WTC11 (cell line): Measurements from ENCODE around the gene RRAGB. TPM values are rescaled to one million over a fixed set of nuclear protein-coding genes. Genes with fewer than 3 reads are reported as not detected.
A peak's percentile ranks its signal among the peaks of the same experiment; 100 is the strongest.
"Not testable (repeated sequence)": the region's sequence is repeated elsewhere in the genome, so short reads cannot be mapped to it uniquely, and the experiment has no call there.

Experiments used
- ATAC-seq: fragments of 200-7000 bp; cut with Tn5 transposase; 2 replicates; pipeline ENCODE4 v1.10.0; 2021; ENCODE audit warnings: mild to moderate bottlenecking, moderate library complexity
- CTCF ChIA-PET: fragments of 300-600 bp; sonication (Branson Sonifier 250); formaldehyde crosslinking; loops from one replicate; lab custom pipeline; 2021; ENCODE audit warnings: antibody characterized with exemption; lab: Charles Lee
- POLR2A ChIA-PET: fragments of 350-600 bp; sonication (Branson Sonifier 250); formaldehyde crosslinking; loops from one replicate; lab custom pipeline; 2021; ENCODE audit warnings: antibody characterized with exemption; lab: Charles Lee
- DNase-seq: peaks from one replicate; pipeline ENCODE4 v3.0.0; 2021; ENCODE audit warnings: low spot score
- H3K27ac Mint-ChIP-seq: 2 replicates; pipeline ENCODE4 v1.8.0; 2021; ENCODE audit warnings: mixed read lengths
- H3K27me3 Mint-ChIP-seq: 2 replicates; pipeline ENCODE4 v1.8.0; 2021; ENCODE audit warnings: low read depth, mild to moderate bottlenecking, moderate library complexity, mixed read lengths
- H3K36me3 Mint-ChIP-seq: 2 replicates; pipeline ENCODE4 v1.8.0; 2021; ENCODE audit warnings: mixed read lengths
- H3K4me1 Mint-ChIP-seq: 2 replicates; pipeline ENCODE4 v1.8.0; 2022; ENCODE audit warnings: mixed read lengths
- H3K4me3 Mint-ChIP-seq: 2 replicates; pipeline ENCODE4 v1.8.0; 2021; ENCODE audit warnings: mild to moderate bottlenecking, moderate library complexity, mixed read lengths
- H3K9me3 Mint-ChIP-seq: 2 replicates; pipeline ENCODE4 v1.8.0; 2021; ENCODE audit warnings: mixed read lengths
- FOXJ3 ChIP-seq: sonication (generic); formaldehyde crosslinking; IDR thresholded peaks from 2 replicates; pipeline ENCODE4 v1.9.0; 2021; ENCODE audit warnings: missing genetic modification reagents, mild to moderate bottlenecking, borderline replicate concordance
- HMGA2 ChIP-seq: fragments of 250-450 bp; sonication (Bioruptor Pico); IDR thresholded peaks from 2 replicates; pipeline ENCODE4 v1.4.0; 2021; ENCODE audit warnings: mild to moderate bottlenecking, moderate library complexity
- IRF2 ChIP-seq: sonication (generic); formaldehyde crosslinking; IDR thresholded peaks from 2 replicates; pipeline ENCODE4 v1.8.0; 2022; ENCODE audit warnings: low read depth, missing genetic modification reagents, borderline replicate concordance
- PREB ChIP-seq: sonication (generic); formaldehyde crosslinking; IDR thresholded peaks from 2 replicates; pipeline ENCODE4 v1.8.1; 2022; ENCODE audit warnings: mild to moderate bottlenecking, missing genetic modification reagents, moderate library complexity, borderline replicate concordance
- RORB ChIP-seq: fragments of 250-450 bp; sonication (Bioruptor Pico); IDR thresholded peaks from 2 replicates; pipeline ENCODE4 v1.9.0; 2021; ENCODE audit warnings: mild to moderate bottlenecking
- SMAD4 ChIP-seq: sonication (generic); formaldehyde crosslinking; IDR thresholded peaks from 2 replicates; pipeline ENCODE4 v1.8.0; 2022; ENCODE audit warnings: mild to moderate bottlenecking, missing genetic modification reagents
- TP53 ChIP-seq: sonication (generic); formaldehyde crosslinking; IDR thresholded peaks from 2 replicates; pipeline ENCODE4 v1.8.1; 2023; ENCODE audit warnings: mild to moderate bottlenecking, missing genetic modification reagents
- ZNF121 ChIP-seq: sonication (generic); formaldehyde crosslinking; IDR thresholded peaks from 2 replicates; pipeline ENCODE4 v1.8.0; 2023; ENCODE audit warnings: missing genetic modification reagents
- total RNA-seq: library from RNA; stranded (reverse); gene quantifications from 3 replicates; pipeline ENCODE4 v1.2.3, GENCODE V29; 2021
- TF ChIP-seq, protein P1 (sequence below): sonication (generic); formaldehyde crosslinking; IDR thresholded peaks from 2 replicates; pipeline ENCODE4 v1.8.0; 2022; ENCODE audit warnings: missing genetic modification reagents
- TF ChIP-seq, protein P2 (sequence below): sonication (generic); formaldehyde crosslinking; IDR thresholded peaks from 2 replicates; pipeline ENCODE4 v1.8.0; 2022; ENCODE audit warnings: mild to moderate bottlenecking, missing genetic modification reagents
- TF ChIP-seq, protein P3 (sequence below): sonication (generic); formaldehyde crosslinking; IDR thresholded peaks from 2 replicates; pipeline ENCODE4 v1.8.0; 2023; ENCODE audit warnings: missing genetic modification reagents, mild to moderate bottlenecking, borderline replicate concordance
- TF ChIP-seq, protein P4 (sequence below): sonication (generic); formaldehyde crosslinking; IDR thresholded peaks from 2 replicates; pipeline ENCODE4 v1.8.0; 2022; ENCODE audit warnings: mild to moderate bottlenecking, missing genetic modification reagents
- TF ChIP-seq, protein P5 (sequence below): fragments of 250-450 bp; sonication (Bioruptor Pico); IDR thresholded peaks from 2 replicates; pipeline ENCODE4 v1.8.0; 2021; ENCODE audit warnings: mild to moderate bottlenecking

Gene RRAGB
- total RNA-seq, 1 experiment from 2014 or later, result 7.8 TPM

DNA sequence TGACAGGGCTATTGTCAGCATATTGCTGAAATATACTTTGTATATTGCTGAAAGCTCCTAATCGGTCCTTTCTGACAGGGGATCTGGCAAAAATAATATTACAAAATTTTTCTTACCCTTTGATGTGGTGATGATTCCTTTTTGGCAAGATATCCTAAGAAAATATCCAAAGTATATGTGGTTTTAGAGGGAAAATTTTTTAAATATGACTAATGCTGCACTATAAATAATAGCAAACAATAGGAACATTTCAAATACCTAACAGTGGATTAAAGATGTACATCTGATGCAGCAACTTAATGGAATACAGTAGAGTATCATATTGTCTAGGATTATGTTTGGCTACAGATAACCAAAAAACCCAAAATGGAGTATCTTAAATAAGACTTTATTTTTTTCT lies 49.6 kb downstream of the RRAGB start:
- Mint-ChIP-seq H3K4me1 (no peaks in the 10 kb centered on the region), H3K36me3 (peaks cover 12% of the 10 kb centered on the region; the same call in 1 of the 2 replicates), H3K27ac (no peak overlapping the region), H3K4me3 (no peak overlapping the region), H3K27me3 (no peaks in the 10 kb centered on the region), H3K9me3 (no peaks in the 10 kb centered on the region; the same call in 1 of the 2 replicates)
- DNase-seq (no peak), ATAC-seq (no peak)
- TF ChIP-seq, protein P1, sequence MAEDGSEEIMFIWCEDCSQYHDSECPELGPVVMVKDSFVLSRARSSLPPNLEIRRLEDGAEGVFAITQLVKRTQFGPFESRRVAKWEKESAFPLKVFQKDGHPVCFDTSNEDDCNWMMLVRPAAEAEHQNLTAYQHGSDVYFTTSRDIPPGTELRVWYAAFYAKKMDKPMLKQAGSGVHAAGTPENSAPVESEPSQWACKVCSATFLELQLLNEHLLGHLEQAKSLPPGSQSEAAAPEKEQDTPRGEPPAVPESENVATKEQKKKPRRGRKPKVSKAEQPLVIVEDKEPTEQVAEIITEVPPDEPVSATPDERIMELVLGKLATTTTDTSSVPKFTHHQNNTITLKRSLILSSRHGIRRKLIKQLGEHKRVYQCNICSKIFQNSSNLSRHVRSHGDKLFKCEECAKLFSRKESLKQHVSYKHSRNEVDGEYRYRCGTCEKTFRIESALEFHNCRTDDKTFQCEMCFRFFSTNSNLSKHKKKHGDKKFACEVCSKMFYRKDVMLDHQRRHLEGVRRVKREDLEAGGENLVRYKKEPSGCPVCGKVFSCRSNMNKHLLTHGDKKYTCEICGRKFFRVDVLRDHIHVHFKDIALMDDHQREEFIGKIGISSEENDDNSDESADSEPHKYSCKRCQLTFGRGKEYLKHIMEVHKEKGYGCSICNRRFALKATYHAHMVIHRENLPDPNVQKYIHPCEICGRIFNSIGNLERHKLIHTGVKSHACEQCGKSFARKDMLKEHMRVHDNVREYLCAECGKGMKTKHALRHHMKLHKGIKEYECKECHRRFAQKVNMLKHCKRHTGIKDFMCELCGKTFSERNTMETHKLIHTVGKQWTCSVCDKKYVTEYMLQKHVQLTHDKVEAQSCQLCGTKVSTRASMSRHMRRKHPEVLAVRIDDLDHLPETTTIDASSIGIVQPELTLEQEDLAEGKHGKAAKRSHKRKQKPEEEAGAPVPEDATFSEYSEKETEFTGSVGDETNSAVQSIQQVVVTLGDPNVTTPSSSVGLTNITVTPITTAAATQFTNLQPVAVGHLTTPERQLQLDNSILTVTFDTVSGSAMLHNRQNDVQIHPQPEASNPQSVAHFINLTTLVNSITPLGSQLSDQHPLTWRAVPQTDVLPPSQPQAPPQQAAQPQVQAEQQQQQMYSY (CRISPR knock-in tag), result no peak
- TF ChIP-seq PREB (CRISPR knock-in tag) (no peak), SMAD4 (CRISPR knock-in tag) (no peak), ZNF121 (CRISPR knock-in tag) (no peak)
- TF ChIP-seq, protein P2, sequence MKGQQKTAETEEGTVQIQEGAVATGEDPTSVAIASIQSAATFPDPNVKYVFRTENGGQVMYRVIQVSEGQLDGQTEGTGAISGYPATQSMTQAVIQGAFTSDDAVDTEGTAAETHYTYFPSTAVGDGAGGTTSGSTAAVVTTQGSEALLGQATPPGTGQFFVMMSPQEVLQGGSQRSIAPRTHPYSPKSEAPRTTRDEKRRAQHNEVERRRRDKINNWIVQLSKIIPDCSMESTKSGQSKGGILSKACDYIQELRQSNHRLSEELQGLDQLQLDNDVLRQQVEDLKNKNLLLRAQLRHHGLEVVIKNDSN (CRISPR knock-in tag), result no peak
- ChIA-PET CTCF (no interaction called here), POLR2A (no interaction called here)

- H3K27ac Mint-ChIP-seq, H3K36me3 Mint-ChIP-seq, H3K4me3 Mint-ChIP-seq, CTCF ChIA-PET, POLR2A ChIA-PET, ATAC-seq, H3K27me3 Mint-ChIP-seq, H3K9me3 Mint-ChIP-seq: not testable (repeated sequence)
- DNase-seq, result peak; percentile 17
- H3K4me1 Mint-ChIP-seq, result peaks cover 20% of the 10 kb centered on the region
These were observed 56.9 kb downstream of the RRAGB start for GRCh38 chrX:55774419-55774818.

DNA sequence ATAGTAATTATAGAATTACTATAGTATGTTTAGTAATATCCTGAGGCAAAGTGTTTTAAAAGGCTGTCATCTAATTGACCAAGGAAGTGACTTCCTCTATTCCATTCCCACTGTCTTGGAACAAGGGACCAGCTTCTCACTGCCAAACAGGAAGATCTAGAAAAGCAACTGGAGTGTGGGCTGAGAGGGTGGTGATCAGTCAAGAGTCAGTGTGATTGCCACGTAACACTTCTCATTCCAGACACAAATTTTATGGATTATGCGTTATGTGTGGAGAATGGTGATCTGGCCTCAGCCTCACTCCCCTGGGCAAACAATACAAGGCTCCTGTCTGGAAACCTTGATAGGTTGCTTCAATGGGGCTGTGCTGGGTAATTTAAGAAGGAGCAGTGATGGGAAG lies 60.0 kb downstream of the RRAGB start:
- no peak for DNase-seq
- Mint-ChIP-seq H3K4me1 (peaks cover 25% of the 10 kb centered on the region), H3K4me3 (no peak overlapping the region), H3K9me3 (0 out of 2 replicates have a peak, but pooled peaks cover 3% of the 10 kb centered on the region), H3K27ac (no peak overlapping the region), H3K27me3 (no peaks in the 10 kb centered on the region), H3K36me3 (no peaks in the 10 kb centered on the region)
- POLR2A ChIA-PET, result interaction anchor here (0.6 kb wide), 1 partner anchor 1317 kb away, joined by 3 read pairs; no protein-coding TSS in a partner anchor
- TF ChIP-seq HMGA2, result no peak
- TF ChIP-seq RORB, result no peak
- TF ChIP-seq, protein P3, sequence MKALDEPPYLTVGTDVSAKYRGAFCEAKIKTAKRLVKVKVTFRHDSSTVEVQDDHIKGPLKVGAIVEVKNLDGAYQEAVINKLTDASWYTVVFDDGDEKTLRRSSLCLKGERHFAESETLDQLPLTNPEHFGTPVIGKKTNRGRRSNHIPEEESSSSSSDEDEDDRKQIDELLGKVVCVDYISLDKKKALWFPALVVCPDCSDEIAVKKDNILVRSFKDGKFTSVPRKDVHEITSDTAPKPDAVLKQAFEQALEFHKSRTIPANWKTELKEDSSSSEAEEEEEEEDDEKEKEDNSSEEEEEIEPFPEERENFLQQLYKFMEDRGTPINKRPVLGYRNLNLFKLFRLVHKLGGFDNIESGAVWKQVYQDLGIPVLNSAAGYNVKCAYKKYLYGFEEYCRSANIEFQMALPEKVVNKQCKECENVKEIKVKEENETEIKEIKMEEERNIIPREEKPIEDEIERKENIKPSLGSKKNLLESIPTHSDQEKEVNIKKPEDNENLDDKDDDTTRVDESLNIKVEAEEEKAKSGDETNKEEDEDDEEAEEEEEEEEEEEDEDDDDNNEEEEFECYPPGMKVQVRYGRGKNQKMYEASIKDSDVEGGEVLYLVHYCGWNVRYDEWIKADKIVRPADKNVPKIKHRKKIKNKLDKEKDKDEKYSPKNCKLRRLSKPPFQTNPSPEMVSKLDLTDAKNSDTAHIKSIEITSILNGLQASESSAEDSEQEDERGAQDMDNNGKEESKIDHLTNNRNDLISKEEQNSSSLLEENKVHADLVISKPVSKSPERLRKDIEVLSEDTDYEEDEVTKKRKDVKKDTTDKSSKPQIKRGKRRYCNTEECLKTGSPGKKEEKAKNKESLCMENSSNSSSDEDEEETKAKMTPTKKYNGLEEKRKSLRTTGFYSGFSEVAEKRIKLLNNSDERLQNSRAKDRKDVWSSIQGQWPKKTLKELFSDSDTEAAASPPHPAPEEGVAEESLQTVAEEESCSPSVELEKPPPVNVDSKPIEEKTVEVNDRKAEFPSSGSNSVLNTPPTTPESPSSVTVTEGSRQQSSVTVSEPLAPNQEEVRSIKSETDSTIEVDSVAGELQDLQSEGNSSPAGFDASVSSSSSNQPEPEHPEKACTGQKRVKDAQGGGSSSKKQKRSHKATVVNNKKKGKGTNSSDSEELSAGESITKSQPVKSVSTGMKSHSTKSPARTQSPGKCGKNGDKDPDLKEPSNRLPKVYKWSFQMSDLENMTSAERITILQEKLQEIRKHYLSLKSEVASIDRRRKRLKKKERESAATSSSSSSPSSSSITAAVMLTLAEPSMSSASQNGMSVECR, result no peak
- ATAC-seq, result no peak
- CTCF ChIA-PET, result no interaction called here

DNA sequence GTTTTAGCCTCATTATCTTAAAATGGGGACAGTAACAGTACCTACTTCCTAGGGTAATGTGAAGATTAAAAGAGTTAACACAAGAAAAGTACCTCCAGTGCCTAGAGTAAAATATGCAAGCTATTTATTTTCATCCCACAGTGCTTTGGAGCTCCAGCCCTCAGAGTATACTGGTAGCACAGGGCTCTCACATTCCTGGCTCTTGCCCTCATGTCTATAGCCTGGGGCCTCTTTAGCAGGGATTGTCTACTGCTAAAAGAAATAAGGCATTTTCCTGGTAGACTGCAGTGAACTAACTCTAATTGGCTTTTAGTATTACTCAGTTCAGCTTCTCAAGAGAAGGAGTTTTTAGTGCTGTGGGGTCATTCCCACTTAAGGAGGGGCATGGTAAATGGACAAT lies 60.8 kb downstream of the RRAGB start:
- no peak for TF ChIP-seq TP53 (CRISPR knock-in tag)
- no peak for TF ChIP-seq HMGA2
- TF ChIP-seq, protein P4, sequence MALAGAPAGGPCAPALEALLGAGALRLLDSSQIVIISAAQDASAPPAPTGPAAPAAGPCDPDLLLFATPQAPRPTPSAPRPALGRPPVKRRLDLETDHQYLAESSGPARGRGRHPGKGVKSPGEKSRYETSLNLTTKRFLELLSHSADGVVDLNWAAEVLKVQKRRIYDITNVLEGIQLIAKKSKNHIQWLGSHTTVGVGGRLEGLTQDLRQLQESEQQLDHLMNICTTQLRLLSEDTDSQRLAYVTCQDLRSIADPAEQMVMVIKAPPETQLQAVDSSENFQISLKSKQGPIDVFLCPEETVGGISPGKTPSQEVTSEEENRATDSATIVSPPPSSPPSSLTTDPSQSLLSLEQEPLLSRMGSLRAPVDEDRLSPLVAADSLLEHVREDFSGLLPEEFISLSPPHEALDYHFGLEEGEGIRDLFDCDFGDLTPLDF (CRISPR knock-in tag), result no peak
- TF ChIP-seq, protein P5, sequence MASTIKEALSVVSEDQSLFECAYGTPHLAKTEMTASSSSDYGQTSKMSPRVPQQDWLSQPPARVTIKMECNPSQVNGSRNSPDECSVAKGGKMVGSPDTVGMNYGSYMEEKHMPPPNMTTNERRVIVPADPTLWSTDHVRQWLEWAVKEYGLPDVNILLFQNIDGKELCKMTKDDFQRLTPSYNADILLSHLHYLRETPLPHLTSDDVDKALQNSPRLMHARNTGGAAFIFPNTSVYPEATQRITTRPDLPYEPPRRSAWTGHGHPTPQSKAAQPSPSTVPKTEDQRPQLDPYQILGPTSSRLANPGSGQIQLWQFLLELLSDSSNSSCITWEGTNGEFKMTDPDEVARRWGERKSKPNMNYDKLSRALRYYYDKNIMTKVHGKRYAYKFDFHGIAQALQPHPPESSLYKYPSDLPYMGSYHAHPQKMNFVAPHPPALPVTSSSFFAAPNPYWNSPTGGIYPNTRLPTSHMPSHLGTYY (CRISPR knock-in tag), result no peak
- TF ChIP-seq FOXJ3 (CRISPR knock-in tag), result no peak
- no peak for TF ChIP-seq IRF2
- ATAC-seq (no peak), DNase-seq (no peak)
- ChIA-PET CTCF (no interaction called here), POLR2A (no interaction called here)
- no peak overlapping the region for H3K27ac Mint-ChIP-seq
- 0 out of 2 replicates have a peak, but pooled peaks cover 3% of the 10 kb centered on the region for H3K9me3 Mint-ChIP-seq
- no peaks in the 10 kb centered on the region for H3K36me3 Mint-ChIP-seq
- H3K4me1 Mint-ChIP-seq, result peaks cover 25% of the 10 kb centered on the region
- no peaks in the 10 kb centered on the region for H3K27me3 Mint-ChIP-seq
- no peak overlapping the region for H3K4me3 Mint-ChIP-seq
